Measurements from ENCODE around the gene PCDH17. TPM values are rescaled to one million over a fixed set of nuclear protein-coding genes. Genes with fewer than 3 reads are reported as not detected.

PCDH17 gene
- total and polyA plus RNA-seq, 10 of the 15 experiments (the other 5 are each of a cell fraction or from before 2014, with no cell fraction given), result under 0.01 to 0.58 (median 0.07) TPM; not detected in 6

DNA sequence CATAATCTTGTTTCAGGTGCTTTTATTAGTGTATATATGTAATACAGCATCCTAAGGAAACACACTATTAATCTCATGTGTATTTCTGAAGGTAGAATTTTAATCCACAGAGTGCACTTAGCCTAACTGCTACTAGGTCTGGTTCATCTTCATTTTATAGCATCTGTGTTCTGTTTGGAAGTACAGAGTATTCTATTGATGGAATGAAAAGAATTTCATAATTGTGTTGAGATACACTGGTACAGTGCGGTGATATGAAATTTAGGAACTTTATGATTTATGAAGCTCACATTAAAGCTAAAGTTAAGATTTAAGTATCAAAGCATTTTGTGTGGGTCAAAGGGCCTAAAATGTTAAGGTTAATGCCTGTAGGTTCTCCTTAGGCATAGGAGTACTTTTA, 6.0 kb downstream of the PCDH17 start:
- CTCF ChIA-PET, result interaction anchor here (1.0 kb wide), 1 partner anchor 13 kb away, joined by 3 read pairs; no protein-coding TSS in a partner anchor
- no TSS peak for BruUV-seq (replicated peaks)
- intact Hi-C loops (cut with micrococcal nuclease; ENCODE audit: unreplicated experiment) (no loop called here), in situ Hi-C loops (cut with MboI) (loop anchor here (25.0 kb wide), 1 partner anchor 1325 kb away; no protein-coding TSS in a partner anchor)
- Histone ChIP-seq H3K36me3 (ENCODE audit: control insufficient read depth in 2 of 2, insufficient read depth in 2 of 2, low read length in 1 of 2) (no peaks in the 10 kb centered on the region), H3K27ac (ENCODE audit: control insufficient read depth, insufficient read depth) (no peak overlapping the region), H3K9me3 (replicated peaks; ENCODE audit: control insufficient read depth, insufficient read depth, low read length) (no peaks in the 10 kb centered on the region; the same call in 2 of the 3 replicates), H3K79me2 (ENCODE audit: control insufficient read depth, insufficient read depth, low read length) (no peaks in the 10 kb centered on the region), H3K4me2 (ENCODE audit: control insufficient read depth, insufficient read depth) (no peak overlapping the region), H3K27me3 (replicated peaks in 1 of 2; ENCODE audit: control insufficient read depth in 2 of 2, insufficient read depth in 2 of 2, low read length in 1 of 2) (no peaks in the 10 kb centered on the region), H4K20me1 (ENCODE audit: control insufficient read depth, insufficient read depth) (no peaks in the 10 kb centered on the region), H2AFZ (ENCODE audit: control insufficient read depth, low read depth, low read length) (no peak overlapping the region), H3K9ac (ENCODE audit: control insufficient read depth, insufficient read depth, low read length) (no peak overlapping the region), H3K4me1 (ENCODE audit: control insufficient read depth, insufficient read depth, low read length) (no peaks in the 10 kb centered on the region), H3K4me3 (no peak overlapping the region)
- POLR2A ChIA-PET, result no interaction called here
- DNase-seq (ENCODE audit: low read depth, low spot score) (no peak), FAIRE-seq (no peak), ATAC-seq (no peak)
- 0% methylated on average over 1 of the region's 1 CpG for WGBS (ENCODE audit: insufficient coverage, insufficient replicate concordance, low lambda C conversion rate, missing lambda C conversion rate)
- RAD21 ChIA-PET (ENCODE audit: unreplicated experiment), result no interaction called here
- SMC1A ChIA-PET (ENCODE audit: uncharacterized antibody, unreplicated experiment), result interaction anchor here (0.8 kb wide), 1 partner anchor 12 kb away, joined by 3 read pairs; no protein-coding TSS in a partner anchor
- TF ChIP-seq, protein P1, sequence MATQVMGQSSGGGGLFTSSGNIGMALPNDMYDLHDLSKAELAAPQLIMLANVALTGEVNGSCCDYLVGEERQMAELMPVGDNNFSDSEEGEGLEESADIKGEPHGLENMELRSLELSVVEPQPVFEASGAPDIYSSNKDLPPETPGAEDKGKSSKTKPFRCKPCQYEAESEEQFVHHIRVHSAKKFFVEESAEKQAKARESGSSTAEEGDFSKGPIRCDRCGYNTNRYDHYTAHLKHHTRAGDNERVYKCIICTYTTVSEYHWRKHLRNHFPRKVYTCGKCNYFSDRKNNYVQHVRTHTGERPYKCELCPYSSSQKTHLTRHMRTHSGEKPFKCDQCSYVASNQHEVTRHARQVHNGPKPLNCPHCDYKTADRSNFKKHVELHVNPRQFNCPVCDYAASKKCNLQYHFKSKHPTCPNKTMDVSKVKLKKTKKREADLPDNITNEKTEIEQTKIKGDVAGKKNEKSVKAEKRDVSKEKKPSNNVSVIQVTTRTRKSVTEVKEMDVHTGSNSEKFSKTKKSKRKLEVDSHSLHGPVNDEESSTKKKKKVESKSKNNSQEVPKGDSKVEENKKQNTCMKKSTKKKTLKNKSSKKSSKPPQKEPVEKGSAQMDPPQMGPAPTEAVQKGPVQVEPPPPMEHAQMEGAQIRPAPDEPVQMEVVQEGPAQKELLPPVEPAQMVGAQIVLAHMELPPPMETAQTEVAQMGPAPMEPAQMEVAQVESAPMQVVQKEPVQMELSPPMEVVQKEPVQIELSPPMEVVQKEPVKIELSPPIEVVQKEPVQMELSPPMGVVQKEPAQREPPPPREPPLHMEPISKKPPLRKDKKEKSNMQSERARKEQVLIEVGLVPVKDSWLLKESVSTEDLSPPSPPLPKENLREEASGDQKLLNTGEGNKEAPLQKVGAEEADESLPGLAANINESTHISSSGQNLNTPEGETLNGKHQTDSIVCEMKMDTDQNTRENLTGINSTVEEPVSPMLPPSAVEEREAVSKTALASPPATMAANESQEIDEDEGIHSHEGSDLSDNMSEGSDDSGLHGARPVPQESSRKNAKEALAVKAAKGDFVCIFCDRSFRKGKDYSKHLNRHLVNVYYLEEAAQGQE (IDR thresholded peaks at IDR 0.05; ENCODE audit: low read depth, low read length), result no peak
- TF ChIP-seq, protein P2, sequence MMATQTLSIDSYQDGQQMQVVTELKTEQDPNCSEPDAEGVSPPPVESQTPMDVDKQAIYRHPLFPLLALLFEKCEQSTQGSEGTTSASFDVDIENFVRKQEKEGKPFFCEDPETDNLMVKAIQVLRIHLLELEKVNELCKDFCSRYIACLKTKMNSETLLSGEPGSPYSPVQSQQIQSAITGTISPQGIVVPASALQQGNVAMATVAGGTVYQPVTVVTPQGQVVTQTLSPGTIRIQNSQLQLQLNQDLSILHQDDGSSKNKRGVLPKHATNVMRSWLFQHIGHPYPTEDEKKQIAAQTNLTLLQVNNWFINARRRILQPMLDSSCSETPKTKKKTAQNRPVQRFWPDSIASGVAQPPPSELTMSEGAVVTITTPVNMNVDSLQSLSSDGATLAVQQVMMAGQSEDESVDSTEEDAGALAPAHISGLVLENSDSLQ (IDR thresholded peaks at IDR 0.05), result no peak
- TF ChIP-seq BHLHE40 (IDR thresholded peaks at IDR 0.05; ENCODE audit: borderline replicate concordance in 1 of 2, low read depth in 2 of 2, low read length in 1 of 2), result no peak
- no peak for TF ChIP-seq POU2F2 (IDR thresholded peaks at IDR 0.05; ENCODE audit: borderline replicate concordance, low read depth, low read length)
- TF ChIP-seq IKZF1 (conservative IDR thresholded peaks at IDR 0.05), result no peak
- no peak for TF ChIP-seq CHD4 (IDR thresholded peaks at IDR 0.05)
- TF ChIP-seq SMARCA5 (IDR thresholded peaks at IDR 0.05), result no peak
- TF ChIP-seq SREBF2 (IDR thresholded peaks at IDR 0.05; ENCODE audit: low read length), result no peak
- no peak for TF ChIP-seq FOXK2 (IDR thresholded peaks at IDR 0.05)
- TF ChIP-seq BMI1 (IDR thresholded peaks at IDR 0.05; ENCODE audit: borderline replicate concordance), result no peak
- TF ChIP-seq IRF4 (IDR thresholded peaks at IDR 0.05; ENCODE audit: low read depth, low read length), result no peak
- no peak for TF ChIP-seq RELA (IDR thresholded peaks at IDR 0.05; ENCODE audit: borderline replicate concordance, partially characterized antibody)
- no peak for TF ChIP-seq PML (IDR thresholded peaks at IDR 0.05; ENCODE audit: low read length)
- TF ChIP-seq RAD51 (IDR thresholded peaks at IDR 0.05), result no peak
- no peak for TF ChIP-seq MTA3 (IDR thresholded peaks at IDR 0.05; ENCODE audit: borderline replicate concordance, low read length)
- no peak for TF ChIP-seq GABPA (IDR thresholded peaks at IDR 0.05; ENCODE audit: low read depth)
- TF ChIP-seq MYC (IDR thresholded peaks at IDR 0.05; ENCODE audit: insufficient read depth, insufficient read length, insufficient replicate concordance, low read length, severe bottlenecking), result no peak
- TF ChIP-seq MTA2 (IDR thresholded peaks at IDR 0.05; ENCODE audit: low read depth), result no peak
- TF ChIP-seq, protein P3, sequence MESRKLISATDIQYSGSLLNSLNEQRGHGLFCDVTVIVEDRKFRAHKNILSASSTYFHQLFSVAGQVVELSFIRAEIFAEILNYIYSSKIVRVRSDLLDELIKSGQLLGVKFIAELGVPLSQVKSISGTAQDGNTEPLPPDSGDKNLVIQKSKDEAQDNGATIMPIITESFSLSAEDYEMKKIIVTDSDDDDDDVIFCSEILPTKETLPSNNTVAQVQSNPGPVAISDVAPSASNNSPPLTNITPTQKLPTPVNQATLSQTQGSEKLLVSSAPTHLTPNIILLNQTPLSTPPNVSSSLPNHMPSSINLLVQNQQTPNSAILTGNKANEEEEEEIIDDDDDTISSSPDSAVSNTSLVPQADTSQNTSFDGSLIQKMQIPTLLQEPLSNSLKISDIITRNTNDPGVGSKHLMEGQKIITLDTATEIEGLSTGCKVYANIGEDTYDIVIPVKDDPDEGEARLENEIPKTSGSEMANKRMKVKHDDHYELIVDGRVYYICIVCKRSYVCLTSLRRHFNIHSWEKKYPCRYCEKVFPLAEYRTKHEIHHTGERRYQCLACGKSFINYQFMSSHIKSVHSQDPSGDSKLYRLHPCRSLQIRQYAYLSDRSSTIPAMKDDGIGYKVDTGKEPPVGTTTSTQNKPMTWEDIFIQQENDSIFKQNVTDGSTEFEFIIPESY (IDR thresholded peaks at IDR 0.05), result no peak
- TF ChIP-seq LARP7 (IDR thresholded peaks at IDR 0.05), result no peak

Measured in GM12878 (cell line).